ENCODE measurements around the gene SLC39A2. TPM values are rescaled to one million over a fixed set of nuclear protein-coding genes. Genes with fewer than 3 reads are reported as not detected.

The SLC39A2 gene
- total and polyA plus RNA-seq, 9 of the 15 experiments (the other 6 are each of a cell fraction or from before 2014, with no cell fraction given), result 0.06 to 0.09 TPM; not detected in 7

GRCh38 chr14:21024585-21025370 is 25.7 kb downstream of the SLC39A2 start, which contains the start of gene NDRG2 (continued):
- TF ChIP-seq CHAMP1 (IDR thresholded peaks at IDR 0.05) (no peak), RFX7 (CRISPR knock-in tag; IDR thresholded peaks at IDR 0.05) (no peak), NR2F6 (CRISPR knock-in tag; IDR thresholded peaks at IDR 0.05) (no peak), ZNF668 (CRISPR knock-in tag; IDR thresholded peaks at IDR 0.05) (no peak), L3MBTL2 (IDR thresholded peaks at IDR 0.05) (peak; percentile 42; the same call in 1 of the 2 replicates), ILF3 (IDR thresholded peaks at IDR 0.05; ENCODE audit: borderline replicate concordance) (no peak), BMI1 (IDR thresholded peaks at IDR 0.05; ENCODE audit: low read length) (no peak), THAP12 (CRISPR knock-in tag; IDR thresholded peaks at IDR 0.05) (0 out of 2 replicates have a peak, but pooled peaks have one; percentile 55), KLF10 (CRISPR knock-in tag; IDR thresholded peaks at IDR 0.05) (no peak), ZNF551 (CRISPR knock-in tag; IDR thresholded peaks at IDR 0.05) (no peak), CEBPZ (IDR thresholded peaks at IDR 0.05; ENCODE audit: borderline replicate concordance, low read depth, low read length) (no peak), CREM (IDR thresholded peaks at IDR 0.05; ENCODE audit: low read depth) (no peak), ZNF121 (CRISPR knock-in tag; conservative IDR thresholded peaks at IDR 0.05) (no peak), GMEB1 (CRISPR knock-in tag; IDR thresholded peaks at IDR 0.05) (no peak), HIVEP1 (CRISPR knock-in tag; IDR thresholded peaks at IDR 0.05) (no peak), ZFX (CRISPR knock-in tag; IDR thresholded peaks at IDR 0.05) (peak; percentile 80), ELF2 (CRISPR knock-in tag; IDR thresholded peaks at IDR 0.05) (no peak)

All from K562 (cell line).